Posterior vena cava (tissue), 2 donors: ENCODE results near the gene PLEKHO2. TPM values are rescaled to one million over a fixed set of nuclear protein-coding genes. Genes with fewer than 3 reads are reported as not detected.
A peak's percentile ranks its signal among the peaks of the same experiment; 100 is the strongest.

Experiments used
- DNase-seq: peaks from one replicate; pipeline ENCODE4 v3.0.0-alpha.2; 2020; ENCODE audit warnings: low spot score
- intact Hi-C, 2 donors: fragments of 100-400 bp; cut with DNase I; formaldehyde crosslinking; loops; one replicate each; pipeline versions ENCODE4 v1.14.1 to v1.14.2; 2022 to 2023
- total RNA-seq, 2 donors: library from RNA; stranded (reverse); fragmentation: NEBNext Ultra II Directional; extraction: Animal tissue kit (Norgen Biotek cat#: 25700); gene quantifications; one replicate each; pipeline ENCODE4 v1.2.1, GENCODE V29; 2021
- donor health status: DM: yes; HTN: yes; CAD: no.
- donor health status: DM: yes; HTN: yes; CAD: no.

Gene PLEKHO2
- total RNA-seq, 2 donors from 2014 or later: 40.9 to 50.1 TPM

DNA sequence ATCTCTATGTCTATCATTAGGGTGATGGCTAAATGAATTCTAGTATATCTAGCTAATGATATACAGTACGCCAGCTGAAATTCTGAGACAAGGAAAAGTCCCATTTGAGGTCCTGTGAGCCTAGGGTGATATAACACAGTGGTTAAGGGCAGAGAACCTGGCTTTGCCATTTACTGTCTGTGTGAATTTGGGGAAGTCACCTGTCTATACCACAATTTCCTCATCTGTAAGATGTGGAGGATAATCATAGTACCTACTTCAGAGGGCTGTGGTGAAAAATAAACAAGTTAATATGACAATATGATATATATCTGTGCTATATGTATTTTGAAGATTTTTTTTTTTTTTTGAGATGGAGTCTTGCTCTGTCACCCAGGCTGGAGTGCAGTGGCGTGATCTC lies 60.2 kb downstream of the PLEKHO2 start:
- no peak for DNase-seq
- intact Hi-C loops: no loop called here

DNA sequence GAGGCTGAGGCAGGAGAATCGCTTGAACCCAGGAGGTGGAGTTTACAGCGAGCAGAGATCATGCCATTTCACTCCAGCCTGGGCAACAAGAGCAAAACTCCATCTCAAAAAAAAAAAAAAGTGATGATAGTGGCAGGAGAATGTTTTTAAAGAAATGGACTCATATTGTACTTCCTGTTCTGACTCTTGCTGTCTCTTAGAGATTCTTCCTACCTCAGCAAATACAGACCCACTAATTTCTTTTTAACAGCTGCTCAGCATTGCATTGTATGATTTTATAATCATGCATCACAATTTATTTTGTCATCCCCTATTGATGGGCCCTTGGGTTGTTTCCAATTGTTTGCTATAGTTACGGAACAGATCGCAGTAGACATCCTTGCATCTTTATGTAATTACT lies 61.1 kb downstream of the PLEKHO2 start:
- intact Hi-C loops: no loop called here
- no peak for DNase-seq

DNA sequence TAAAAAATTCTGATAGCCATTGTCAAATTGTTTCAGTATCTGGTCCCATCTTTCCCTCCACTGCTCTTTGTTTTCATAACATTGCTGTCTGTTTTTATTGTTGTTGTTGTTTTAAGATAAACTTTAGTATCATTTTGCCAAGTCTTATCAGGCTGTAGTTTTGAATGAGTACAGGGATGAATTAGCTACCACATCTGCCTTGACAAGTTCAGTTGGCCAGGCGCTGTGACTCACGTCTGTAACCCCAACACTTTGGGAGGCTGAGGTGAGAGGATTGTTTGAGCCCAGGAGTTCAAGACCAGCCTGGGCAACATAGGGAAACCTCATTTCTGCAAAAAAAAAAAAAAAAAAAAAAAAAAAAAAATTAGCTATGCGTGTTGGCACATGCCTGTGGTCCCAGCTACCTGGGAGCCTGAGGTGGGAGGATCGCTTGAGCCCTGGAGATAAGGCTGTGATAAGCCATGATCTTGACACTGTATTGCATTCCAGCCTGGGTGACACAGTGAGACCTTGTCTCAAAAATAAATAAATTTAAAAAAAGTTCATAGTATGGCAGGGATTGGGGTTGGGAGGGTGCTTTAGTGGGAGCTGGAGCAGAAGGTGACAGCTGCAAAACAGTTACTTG lies 61.7 kb downstream of the PLEKHO2 start:
- no peak for DNase-seq
- intact Hi-C loops: no loop called here

DNA sequence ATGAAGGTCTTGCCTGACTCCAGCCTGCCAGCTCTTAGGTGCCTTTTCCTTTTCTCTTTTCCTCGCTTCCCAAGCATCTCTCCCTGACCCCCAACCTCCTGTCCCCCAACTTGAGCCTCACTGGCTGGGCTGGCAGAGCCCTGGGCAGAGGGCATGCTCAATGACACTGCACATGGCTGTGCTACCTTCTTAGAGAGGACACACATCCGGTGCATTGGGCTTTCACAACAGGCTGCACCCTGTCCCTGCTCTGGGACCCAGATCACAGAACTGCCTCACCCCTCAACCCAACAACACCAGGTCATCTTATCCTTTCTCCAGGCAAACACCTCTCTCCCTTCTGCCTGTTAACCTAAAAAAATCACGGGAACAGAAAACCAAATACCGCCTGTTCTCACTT lies 62.5 kb downstream of the PLEKHO2 start:
- peak; percentile 37 for DNase-seq
- intact Hi-C loops: no loop called here

DNA sequence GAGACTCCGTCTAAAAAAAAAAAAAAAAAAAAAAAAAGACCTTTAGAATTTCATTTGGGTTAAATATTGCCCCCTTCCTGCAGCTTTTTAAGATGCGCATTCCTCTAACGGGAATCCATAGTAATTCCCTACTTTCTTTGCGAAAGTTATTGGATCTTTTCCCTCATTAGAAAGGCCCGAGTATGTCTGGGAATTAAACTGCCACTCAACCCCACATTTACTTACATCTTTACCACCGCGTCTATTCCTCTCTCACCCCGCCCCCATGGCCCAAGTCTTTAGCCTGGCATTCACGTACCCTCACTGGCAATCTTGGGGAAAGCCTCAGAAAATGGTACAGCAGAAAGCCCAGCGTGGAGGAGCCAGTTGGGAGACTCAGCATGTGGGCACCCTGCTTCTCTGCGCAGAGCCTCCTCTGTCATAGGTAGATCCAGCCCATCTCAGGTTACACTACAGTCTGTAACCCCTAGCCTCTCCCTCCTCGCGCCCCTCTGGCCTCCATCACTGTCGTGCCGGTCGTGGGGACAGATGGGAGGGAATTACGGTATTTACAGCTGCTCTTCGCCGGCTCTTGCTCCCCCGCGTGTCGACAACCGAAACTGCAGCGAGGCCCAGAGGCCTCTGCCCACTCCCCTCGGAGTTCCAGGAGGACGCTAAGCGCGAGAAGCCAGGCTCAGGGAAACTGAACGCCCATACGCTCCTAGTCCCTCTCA lies 63.6 kb downstream of the PLEKHO2 start:
- intact Hi-C loops: loop anchor here in 1 of 2 donors (5.0 kb wide), 1 partner anchor 168 kb away; no protein-coding TSS in a partner anchor
- DNase-seq: peak; percentile 94

DNA sequence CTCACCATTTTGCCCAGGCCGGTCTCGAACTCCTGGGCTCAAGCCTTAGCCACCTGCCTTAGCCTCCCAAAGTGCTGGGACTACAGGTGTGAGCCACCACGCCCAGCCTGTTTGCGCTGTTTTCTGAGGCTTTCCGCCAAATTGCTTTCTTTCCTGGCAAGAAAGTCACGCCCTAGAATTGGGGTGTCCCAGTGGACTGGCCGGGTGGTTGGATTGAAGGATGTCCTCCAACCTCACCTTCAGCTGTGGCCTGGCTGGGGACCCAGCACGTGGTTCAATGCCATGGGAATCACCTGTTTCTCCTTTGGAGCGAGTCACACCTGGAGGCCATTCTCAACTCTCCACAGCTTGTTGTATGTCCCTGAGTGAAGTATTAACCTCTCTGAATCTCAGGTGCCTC lies 64.2 kb downstream of the PLEKHO2 start:
- peak; percentile 58 for DNase-seq
- intact Hi-C loops: loop anchor here in 1 of 2 donors (5.0 kb wide), 1 partner anchor 169 kb away; no protein-coding TSS in a partner anchor

DNA sequence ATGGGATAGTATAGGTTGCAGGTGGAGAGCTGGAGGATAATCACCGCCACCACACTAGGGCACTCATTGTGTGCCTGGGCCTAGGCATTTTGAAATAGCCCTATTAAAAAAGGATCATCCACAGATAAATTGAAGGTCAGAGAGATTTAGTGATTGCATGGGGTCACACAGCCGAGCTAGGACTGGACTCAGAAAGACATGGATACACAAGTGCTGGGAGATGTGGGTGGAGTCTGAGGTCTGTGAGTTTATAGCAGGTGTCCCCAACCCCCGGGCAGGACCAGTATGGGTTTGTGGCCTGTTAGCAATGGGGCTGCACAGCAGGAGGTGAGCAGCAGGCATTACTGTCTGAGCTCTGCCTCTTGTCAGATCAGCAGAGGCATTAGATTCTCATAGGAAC lies 64.7 kb downstream of the PLEKHO2 start:
- peak; percentile 14 for DNase-seq
- intact Hi-C loops: loop anchor here in 1 of 2 donors (5.0 kb wide), 1 partner anchor 169 kb away; no protein-coding TSS in a partner anchor

DNA sequence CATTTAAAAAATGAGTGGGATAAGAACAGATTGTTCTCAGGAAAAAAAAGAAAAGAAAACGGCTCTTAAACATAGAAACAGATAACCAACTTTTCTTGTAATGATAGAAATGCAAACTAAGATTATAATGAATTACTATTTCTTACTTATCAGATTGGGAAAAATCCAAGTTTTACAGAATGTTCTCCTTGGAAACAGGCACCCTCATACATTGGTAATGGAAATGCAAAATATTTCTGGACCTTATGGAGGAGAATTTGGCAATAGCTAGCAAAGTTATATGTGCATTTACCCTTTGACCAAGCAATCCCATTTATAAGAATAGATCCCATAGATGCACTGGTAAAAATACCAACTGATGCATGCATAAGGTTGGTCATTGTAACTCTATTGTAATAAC lies 66.3 kb downstream of the PLEKHO2 start:
- intact Hi-C loops: loop anchor here in 1 of 2 donors (5.0 kb wide), 1 partner anchor 171 kb away; no protein-coding TSS in a partner anchor

DNA sequence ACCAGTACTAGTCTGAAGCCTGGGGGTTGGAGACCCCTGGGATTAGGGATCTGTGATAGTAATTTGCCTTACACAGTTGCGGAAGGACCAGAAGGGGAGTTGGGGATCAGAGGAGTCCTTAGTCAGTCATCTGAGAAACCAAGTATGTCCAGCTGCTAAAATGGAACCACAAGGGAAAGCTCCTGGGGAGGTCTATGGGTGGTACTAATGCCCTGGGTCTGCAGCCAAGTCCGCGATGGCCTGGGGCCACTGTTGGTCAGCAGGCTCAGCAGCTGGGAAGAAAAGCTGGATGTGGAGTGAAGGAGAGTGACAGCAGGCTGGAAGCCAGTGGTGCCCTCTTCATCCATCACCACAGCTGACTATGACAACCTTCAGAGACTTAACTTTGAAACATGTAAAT lies 67.8 kb downstream of the PLEKHO2 start:
- intact Hi-C loops: loop anchor here in 1 of 2 donors (5.0 kb wide), 1 partner anchor 172 kb away; no protein-coding TSS in a partner anchor
- no peak for DNase-seq

More for the DNA sequence above, 66.3 kb downstream of the PLEKHO2 start:
- no peak for DNase-seq

DNA sequence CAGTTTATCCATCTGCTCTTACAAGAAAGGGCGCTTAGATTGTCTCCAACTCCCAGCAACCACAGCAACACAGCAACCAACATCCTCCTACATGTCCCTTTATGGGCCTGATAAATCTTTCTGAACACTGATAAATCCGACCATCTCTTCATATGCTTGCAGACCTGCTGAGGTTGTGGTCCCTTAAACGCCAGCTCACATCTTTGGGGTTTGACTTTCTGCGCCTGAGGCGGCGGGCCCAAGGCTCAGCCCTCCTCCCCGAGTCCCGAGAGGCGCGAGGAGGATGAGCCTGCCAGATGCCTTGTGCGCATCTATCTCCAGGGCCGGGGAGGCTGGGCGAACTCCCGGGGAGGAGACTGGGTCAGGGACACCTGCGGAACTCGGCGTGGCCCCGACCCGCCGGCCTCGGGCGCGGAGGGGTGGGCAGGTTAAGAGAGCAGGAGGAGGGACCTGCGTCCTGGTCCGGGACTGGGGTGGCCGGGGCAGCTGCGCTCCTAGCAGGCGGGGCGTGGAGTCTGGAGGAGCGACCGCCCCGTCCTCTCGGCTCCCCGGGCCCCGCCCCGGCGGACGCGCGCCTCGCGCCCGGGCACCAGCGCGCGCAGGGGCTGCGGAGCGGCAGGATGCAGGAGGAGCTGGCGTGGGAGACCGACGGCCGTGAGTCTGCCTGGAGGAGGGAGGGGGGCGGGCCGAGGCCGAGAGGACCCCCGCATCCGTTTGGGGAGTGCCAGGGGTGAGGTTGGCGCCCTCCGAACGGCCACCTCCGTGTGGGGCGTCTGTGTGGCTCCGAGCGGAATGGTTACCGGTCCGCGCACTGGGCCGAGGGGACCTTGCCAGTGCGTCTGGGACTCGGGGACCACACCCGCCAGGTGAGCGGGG lies 69.8 kb downstream of the PLEKHO2 start, which contains the start of gene ANKDD1A:
TSS of gene ANKDD1A (plus strand) at position 592 of the 876 bp plus-strand sequence. CDS start at position 621, 29 bp downstream.
- peak; percentile 90 for DNase-seq
- intact Hi-C loops: no loop called here

DNA sequence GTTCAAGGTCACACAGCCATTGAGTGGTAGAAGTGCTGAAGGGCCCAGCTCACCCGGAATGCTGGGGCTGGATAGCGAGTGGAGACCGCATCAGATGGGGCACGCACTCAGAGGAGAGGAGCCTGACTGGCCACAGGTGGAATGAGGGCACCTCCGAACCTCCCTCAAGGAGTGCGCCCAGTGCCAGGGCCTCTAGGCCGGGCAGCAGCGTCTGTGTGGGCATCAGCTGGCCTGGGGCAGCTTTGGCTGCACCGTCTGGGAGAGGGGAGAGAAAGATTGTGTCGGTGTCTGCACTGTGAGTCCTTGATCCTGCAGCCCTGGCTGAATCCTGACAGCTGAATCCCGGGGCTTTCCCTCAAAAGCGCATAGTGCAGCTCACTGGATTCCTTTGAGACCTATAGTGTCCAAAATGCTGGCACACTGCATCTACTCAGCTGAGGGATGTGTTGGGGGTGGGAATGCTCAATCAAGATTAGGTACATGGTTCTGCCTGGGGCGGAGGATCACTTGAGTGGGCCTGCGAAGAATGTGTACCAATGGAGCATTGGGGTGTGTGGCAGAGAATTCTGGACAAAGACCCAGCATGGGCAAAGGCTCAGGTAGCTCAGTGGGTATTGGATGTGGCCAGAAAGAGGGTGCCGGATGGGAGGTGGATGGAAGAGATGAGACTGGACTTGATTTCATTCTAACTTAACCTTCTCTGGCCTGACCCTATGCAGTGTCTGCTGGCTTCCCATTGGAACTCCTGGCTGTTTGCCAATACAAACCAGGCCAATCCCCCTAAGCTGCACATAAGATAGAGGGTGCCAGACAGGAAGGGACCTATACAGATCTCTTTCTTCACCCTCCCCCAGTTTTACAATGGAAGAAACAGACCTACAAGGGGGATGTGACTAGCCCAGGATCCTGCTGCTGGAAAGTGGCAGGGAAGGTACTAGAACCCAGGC lies 70.9 kb downstream of the PLEKHO2 start:
- intact Hi-C loops: no loop called here
- DNase-seq: peak; percentile 53

DNA sequence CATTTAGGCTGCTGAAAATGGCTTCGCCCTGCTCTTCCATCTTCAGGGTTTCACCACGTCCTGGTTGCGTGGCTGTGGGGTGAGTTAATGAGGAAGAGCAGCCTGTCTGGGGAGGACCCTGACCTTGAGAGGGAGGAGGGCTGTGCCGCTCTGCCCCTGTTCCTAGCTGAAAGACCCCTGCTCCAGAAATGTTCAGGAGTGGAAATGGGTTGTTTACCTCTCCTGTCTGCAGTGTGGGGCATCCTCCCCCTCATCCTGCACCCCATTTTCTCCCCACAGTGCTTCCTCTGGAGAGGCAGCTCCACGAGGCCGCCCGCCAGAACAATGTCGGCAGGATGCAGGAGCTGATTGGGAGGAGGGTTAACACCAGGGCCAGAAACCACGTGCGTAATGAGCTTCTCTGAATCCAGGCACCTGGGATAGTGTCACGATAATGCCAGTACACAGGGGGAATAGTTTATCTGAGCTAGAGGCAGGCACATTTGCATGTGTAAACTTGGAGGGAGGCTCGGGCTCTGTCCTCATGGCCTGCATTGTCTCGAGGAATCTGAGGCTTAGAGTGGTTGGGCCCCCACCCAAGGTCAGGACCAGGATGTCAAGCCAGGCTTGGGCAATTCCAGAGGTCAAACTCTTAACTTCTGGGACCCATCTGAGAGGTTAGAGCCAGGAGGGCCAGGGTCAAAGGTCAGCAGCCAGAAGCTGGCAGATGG lies 74.0 kb downstream of the PLEKHO2 start:
- peak; percentile 74 for DNase-seq
- intact Hi-C loops: no loop called here

DNA sequence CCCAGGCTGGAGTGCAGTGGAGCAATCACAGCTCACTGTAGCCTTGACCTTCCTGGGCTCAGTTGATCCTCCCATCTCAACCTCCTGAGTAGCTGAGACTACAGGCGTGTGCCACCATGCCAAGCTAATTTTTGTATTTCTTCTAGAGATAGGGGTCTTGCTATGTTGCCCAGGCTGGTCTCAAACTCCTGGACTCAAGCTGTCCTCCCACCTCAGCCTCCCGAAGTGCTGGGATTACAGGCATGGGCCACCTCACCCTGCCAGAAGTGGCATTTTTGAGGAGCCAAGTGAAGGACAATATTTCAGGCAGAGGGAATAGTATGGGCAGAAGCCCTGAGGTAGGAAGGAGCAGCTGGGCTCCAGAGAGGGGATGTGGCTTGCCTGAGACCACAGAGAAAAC lies 74.7 kb downstream of the PLEKHO2 start:
- intact Hi-C loops: no loop called here

DNA sequence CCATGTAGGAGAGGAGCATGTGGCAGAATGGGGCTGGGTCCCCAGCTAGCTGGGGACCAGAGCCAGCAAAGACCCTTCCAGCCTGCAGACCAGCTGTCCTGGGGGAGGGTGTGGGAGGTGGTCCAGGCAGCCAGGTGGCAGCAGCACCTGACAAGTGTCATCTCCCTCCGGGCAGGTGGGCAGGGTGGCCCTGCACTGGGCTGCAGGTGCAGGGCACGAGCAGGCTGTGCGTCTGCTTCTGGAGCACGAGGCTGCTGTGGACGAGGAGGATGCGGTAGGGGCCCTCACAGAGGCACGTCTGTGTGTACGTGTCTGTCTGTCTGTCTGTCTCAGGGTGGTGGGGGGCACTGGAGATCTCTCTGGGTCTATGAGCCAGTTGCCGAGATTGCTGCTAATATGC lies 75.5 kb downstream of the PLEKHO2 start:
- intact Hi-C loops: no loop called here
- no peak for DNase-seq

More for the DNA sequence above, 74.7 kb downstream of the PLEKHO2 start:
- no peak for DNase-seq
